ENCODE measurements around the gene MYL12A.

DNA sequence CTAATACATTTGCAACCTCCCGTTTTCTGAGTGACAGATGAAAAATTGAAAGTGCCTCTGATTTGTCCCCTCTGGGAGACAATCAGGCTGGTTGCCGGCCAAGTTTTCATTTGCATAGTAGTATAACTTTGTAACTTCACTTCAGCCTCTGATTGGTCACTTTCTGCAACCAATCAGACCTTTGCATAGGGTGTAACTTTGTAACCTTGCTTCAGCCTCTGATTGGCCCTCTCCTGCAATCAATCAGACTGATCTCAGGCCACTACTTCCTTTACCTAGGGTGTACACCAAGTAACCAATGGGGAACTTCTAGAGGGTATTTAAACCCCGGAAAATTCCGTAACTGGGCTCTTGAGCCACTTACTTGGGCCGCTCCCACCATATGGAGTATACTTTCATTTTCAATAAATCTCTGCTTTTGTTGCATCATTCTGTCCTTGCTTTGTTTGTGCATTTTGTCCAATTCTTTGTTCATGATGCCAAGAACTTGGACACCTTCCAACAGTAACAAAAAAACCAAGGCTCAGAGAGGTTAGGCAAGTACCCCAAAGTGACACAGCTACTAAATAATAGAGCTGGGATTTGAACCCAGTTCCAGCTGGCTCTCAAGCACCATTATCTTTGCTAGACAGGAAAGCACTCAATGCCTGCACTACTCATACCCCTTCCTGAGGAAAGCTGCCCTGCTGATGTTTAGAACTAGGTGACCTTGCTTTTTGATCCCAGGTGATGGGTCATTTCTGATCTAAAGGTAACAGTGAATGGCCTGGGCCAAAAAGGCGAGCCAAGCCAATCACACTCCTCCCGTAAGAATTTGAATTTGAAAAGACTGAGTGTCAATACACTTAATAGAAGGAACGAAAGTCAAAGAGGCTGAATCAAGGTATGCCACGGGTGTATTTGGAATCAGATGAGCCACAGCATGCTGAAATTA, 16.9 kb upstream of the MYL12A start:
- TF ChIP-seq, protein P1, sequence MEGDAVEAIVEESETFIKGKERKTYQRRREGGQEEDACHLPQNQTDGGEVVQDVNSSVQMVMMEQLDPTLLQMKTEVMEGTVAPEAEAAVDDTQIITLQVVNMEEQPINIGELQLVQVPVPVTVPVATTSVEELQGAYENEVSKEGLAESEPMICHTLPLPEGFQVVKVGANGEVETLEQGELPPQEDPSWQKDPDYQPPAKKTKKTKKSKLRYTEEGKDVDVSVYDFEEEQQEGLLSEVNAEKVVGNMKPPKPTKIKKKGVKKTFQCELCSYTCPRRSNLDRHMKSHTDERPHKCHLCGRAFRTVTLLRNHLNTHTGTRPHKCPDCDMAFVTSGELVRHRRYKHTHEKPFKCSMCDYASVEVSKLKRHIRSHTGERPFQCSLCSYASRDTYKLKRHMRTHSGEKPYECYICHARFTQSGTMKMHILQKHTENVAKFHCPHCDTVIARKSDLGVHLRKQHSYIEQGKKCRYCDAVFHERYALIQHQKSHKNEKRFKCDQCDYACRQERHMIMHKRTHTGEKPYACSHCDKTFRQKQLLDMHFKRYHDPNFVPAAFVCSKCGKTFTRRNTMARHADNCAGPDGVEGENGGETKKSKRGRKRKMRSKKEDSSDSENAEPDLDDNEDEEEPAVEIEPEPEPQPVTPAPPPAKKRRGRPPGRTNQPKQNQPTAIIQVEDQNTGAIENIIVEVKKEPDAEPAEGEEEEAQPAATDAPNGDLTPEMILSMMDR (IDR thresholded peaks at IDR 0.05 in 4 of 5, conservative IDR thresholded peaks at IDR 0.05 in 1 of 5), result no peak
- TF ChIP-seq POLR2A (IDR thresholded peaks at IDR 0.05), result no peak
